ENCODE data around the gene LPP.

DNA sequence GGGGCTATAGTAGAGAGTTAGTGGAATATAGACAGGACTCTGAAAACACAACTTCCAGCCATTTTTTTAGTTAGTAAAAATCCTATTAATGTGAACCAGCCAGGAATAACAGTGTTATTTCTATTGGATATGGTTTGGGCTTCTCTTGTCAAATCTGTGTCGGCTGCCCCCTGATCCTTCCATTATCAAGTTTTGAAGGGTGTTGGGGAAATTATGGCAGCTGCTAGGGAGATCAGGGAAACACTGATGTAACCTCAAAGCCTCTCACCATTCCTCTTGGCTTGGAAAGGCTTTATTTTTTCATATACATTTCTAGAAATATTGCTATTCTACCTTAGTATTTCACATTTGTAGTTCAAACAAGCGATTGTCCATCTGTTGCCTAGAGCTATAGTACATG lies 724.1 kb downstream of the LPP start:
- TF ChIP-seq CTCF (IDR thresholded peaks at IDR 0.05) (no peak), EZH2 (IDR thresholded peaks at IDR 0.05; ENCODE audit: borderline replicate concordance, insufficient read depth, low read depth, low read length, poor library complexity, severe bottlenecking) (no peak)
